ENCODE data around the gene C1QC.

C1QC gene

DNA sequence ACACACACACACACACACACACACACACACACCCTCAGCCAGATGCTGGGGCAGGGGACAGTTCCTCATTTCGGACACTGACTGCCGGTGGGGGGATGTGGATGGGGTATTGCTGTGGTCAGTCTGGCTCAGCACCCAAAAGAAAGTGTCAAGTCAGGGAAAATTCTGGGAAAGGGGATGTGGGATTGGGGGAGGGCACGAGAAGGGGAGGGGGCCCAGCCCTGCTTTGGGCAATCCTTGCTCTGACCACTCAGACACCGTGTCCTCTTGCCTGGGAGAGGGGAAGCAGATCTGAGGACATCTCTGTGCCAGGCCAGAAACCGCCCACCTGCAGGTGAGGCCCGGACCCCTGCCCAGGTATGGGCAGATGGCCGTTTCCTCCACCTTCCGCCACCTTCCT is at the start of gene C1QC:
C1QC (plus strand) TSS at position 253 of the 400 bp plus-strand sequence. CDS start 391 bp downstream, outside the sequence.
- no peak for DNase-seq

GRCh38 chr1:22594396-22594795 is 49.0 kb upstream of the C1QC start:
- no peak for DNase-seq

GRCh38 chr1:22595108-22595507 is 48.3 kb upstream of the C1QC start:
- no peak for DNase-seq

DNA sequence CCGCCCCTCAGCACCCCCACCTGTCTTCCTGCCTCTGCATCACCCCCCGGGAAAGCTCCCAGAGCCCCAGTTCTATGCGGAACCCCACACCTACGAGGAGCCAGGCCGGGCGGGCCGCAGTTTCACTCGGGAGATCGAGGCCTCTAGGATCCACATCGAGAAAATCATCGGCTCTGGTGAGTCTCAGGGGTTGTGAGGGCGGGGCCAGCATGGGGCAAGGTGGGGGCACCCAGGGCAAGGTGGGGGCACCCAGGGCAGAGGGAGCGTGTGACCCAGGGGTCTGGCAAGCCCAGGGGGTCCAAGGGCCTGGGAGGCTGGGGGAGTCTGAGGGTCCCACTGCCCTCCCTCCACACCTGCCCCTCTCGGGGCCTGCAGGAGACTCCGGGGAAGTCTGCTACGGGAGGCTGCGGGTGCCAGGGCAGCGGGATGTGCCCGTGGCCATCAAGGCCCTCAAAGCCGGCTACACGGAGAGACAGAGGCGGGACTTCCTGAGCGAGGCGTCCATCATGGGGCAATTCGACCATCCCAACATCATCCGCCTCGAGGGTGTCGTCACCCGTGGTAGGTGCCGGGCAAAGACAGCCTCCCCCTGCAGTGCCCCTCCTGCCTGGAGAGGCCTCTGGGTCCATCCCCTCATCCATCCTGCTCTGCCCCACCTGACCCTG is 46.0 kb upstream of the C1QC start:
- DNase-seq, result no peak

- no peak for DNase-seq
Measured at GRCh38 chr1:22597996-22598395, 45.4 kb upstream of the C1QC start.

- DNase-seq, result no peak
Measured at GRCh38 chr1:22598736-22599135, 44.7 kb upstream of the C1QC start.

GRCh38 chr1:22600071-22600816 is 43.2 kb upstream of the C1QC start:
- no peak for DNase-seq

DNA sequence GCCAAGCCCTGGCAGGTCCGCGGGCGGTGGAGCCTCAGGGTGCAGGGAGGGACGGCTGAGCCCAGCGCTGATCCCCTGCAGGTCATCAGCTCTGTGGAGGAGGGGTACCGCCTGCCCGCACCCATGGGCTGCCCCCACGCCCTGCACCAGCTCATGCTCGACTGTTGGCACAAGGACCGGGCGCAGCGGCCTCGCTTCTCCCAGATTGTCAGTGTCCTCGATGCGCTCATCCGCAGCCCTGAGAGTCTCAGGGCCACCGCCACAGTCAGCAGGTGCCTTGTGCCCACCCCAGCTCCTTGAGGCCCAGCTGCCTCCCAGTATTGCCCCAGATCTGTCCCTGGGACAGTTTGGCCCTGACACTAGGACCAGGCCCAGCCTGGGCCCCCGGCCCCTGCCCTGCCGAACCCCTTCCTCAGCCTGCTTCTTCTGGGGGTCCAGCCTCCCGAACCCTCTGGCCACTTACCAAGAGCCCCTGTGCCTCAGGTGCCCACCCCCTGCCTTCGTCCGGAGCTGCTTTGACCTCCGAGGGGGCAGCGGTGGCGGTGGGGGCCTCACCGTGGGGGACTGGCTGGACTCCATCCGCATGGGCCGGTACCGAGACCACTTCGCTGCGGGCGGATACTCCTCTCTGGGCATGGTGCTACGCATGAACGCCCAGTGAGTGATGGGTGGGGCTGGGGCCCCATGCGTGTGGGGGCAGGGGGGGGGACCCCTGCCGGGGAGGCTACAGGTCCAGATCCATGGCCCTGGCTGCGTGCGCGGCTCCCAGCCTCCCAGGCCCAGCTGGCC is 42.4 kb upstream of the C1QC start:
- DNase-seq, result no peak

DNA sequence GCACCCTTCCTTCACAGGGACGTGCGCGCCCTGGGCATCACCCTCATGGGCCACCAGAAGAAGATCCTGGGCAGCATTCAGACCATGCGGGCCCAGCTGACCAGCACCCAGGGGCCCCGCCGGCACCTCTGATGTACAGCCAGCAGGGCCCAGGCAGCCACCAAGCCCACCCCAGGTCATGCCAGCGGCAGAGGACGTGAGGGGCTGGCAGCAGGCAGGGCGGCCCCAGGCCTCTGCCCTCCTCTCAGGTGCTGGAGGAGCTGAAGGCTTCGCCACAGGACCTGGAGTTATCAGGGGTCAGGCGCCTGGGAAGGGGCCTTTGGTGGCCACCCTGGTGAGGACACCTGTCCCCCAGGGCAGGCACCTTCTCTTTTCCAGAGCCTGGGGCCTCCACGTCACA is 41.8 kb upstream of the C1QC start:
- no peak for DNase-seq

GRCh38 chr1:22602060-22602740 is 41.2 kb upstream of the C1QC start:
- no peak for DNase-seq

DNA sequence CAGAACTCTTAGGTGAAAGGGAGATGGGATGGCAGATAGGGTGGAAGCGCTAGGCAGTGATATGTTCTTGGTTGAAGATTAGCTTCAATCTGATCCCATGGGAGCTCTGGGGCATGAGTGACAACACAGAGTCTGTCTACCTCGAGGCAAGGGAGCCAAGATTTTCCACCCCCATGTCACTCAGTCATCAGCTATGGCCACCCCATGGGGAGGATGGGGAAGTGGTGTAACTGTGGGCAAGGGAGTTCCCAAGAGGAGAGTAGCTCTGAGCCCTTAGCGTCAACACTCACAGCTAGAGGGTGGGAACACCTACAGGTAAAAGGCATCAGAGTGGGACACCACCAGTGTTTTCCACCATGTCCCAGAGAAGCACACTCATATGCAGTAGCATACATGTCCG is 37.3 kb upstream of the C1QC start:
- no peak for DNase-seq

DNA sequence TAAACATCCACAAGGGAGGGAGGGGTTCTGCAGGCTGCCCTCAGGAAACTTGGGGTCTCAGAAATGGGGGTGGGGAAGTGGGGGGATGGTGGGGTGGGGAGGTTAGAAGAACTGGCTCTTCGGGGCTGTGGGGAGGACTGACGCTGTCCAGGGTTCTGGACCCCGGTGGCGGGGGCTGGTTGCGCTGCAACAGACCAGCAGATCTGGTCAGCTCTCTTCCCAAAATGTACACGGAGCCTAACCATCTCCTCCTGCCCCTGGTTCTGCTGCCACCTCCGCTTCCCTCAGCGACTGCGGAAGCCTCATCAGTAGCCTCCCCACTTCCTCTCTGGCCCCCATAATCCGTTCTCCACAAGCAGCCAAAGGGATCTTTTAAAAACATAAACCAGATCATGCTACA is 36.3 kb upstream of the C1QC start:
- DNase-seq, result no peak

GRCh38 chr1:22608361-22608760 is 35.1 kb upstream of the C1QC start:
- DNase-seq, result no peak

DNA sequence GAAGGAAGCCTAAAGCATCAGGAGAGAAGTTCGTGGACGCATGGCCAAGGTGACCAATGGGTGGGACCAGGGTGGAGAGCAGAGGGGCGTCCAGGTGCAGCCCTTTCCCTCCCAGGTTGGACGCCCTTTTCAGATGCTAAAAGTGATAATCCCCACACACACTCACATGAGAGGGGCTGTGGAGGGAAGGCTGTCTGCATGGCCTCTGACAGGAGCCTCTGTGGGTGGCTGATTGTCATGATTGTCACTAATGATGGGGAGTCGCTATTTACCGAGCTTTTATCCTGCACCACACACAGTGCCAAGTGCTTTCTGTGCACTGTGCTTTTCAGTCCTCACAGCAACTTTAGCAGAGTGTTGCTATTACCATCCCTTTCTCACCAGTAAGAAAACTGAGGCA is 34.1 kb upstream of the C1QC start:
- DNase-seq, result no peak

- DNase-seq, result peak; percentile 40
Measured at GRCh38 chr1:22611530-22611947, 31.9 kb upstream of the C1QC start.

GRCh38 chr1:22612671-22613571 is 30.5 kb upstream of the C1QC start:
- DNase-seq, result no peak

DNA sequence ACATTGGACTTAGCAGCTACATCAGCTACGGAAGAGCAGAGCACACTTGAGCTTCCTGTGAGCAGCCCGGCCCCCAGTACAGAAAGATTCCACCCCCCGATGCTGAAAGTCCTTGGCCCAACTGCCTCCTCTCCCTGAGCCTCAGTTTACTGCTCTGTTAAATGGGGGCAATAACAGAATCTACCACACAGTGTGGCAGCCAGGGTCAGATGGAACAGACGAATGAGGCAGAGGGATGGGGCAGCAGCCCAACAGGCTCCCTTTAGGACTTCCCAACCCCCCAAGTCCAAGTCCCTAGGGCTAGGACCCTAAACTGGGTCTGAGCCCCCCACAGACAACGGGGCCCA is 29.9 kb upstream of the C1QC start:
- no peak for DNase-seq

DNA sequence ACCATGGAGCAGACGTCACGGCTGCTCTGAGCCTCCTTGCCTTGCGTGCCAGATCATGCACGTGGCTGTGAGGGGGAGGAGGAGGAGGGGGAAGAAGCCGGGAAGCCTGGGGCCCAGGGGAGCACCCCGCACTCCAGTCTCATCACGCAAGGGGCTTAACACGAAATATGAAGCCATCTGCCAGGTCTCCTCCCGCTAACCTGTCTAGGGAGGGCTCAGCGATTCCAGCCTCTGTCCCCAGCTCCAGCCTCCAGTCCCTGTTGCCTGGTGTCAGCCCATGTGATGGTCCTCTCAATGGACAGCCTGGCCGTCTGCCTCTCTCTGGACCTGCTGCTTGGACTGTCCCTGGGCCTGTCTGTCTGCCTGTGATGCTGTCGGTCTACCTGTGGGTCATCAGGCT is 29.5 kb upstream of the C1QC start:
- no peak for DNase-seq

DNA sequence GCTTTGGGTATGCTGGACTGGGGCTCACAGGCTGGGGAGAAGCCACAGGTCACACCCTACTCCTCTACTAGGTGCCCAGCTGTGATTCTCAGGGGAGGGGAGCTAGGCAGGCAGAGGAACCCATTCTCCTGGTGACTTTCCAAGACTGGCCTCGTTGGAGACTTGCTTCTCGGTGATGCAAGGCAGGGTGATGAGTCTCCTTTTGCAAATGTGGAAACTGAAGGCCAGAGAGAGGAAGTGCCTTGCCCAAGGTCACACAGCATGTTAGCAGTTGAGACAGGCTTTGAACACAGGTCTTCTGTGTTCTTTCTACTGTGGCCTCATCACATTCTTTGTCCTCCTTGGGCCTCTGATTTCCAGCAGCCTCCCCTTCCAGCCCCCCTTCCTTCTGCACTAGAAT is 27.5 kb upstream of the C1QC start:
- DNase-seq, result no peak

- no peak for DNase-seq
Measured at GRCh38 chr1:22616571-22616970, 26.9 kb upstream of the C1QC start.

DNA sequence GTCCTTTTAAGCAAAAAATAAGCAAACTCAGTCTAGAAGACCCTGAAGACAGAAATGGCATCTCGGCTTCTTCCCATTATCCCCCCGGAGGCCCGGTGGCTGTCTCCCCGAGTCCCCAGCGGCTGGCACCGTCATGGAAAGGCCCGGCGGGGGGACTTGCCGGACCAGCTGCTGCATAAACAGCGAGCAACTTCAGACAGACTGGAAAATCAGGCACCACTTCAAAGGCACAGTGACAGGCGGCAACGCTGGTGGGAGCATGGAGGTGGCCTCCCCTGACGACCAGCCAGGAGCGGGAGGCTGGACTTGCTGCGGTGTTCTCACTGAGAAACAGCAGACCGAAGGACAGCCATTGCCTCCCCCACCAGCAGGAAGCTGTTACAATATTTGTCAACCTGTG is 25.4 kb upstream of the C1QC start:
- DNase-seq, result no peak

DNA sequence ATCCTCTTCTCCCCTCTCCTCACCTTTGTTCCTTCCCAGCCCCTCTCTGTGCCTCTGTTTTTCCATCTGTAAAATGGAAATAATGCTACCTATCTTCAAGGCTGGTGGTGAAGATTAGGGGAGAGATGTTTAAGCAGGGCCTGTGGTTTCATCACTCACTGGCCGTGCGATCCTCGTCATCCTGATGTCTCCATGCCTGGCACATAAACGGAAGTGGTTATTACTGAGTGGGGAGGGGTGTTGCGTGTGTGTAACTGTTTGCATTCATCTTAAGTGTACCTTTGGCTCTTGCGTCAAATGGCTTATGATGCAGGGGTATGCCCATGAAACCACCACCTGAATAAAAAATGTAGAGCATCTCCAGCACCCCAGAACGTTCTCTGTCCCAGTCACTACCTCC is 24.2 kb upstream of the C1QC start:
- no peak for DNase-seq
